HepG2 (cell line): Measurements from ENCODE around the gene LYZL6. TPM values are rescaled to one million over a fixed set of nuclear protein-coding genes. Genes with fewer than 3 reads are reported as not detected.

Experiments used
- ERF ChIP-seq: IDR thresholded peaks from 2 replicates; pipeline ENCODE4 v1.6.1; 2018; ENCODE audit warnings: missing biosample characterization, missing genetic modification reagents
- GATAD2A ChIP-seq: IDR thresholded peaks from 2 replicates; pipeline ENCODE4 v1.6.1; 2016
- GFI1 ChIP-seq: sonication (generic); formaldehyde crosslinking; IDR thresholded peaks from 2 replicates; pipeline ENCODE4 v1.5.0; 2020; ENCODE audit warnings: missing genetic modification reagents, mild to moderate bottlenecking, borderline replicate concordance
- HNF4A ChIP-seq: sonication (generic); formaldehyde crosslinking; IDR thresholded peaks from 2 replicates; pipeline ENCODE4 v1.4.0; 2020; ENCODE audit warnings: missing genetic modification reagents
- KDM3A ChIP-seq: IDR thresholded peaks from 2 replicates; pipeline ENCODE4 v1.6.1; 2018; ENCODE audit warnings: low read depth, missing compliant biosample characterization
- KMT2B ChIP-seq: IDR thresholded peaks from 2 replicates; pipeline ENCODE4 v1.6.1; 2016; ENCODE audit warnings: missing genetic modification reagents, missing compliant biosample characterization
- MAFK ChIP-seq, 2 experiments: IDR thresholded peaks in 1 of 2; conservative IDR thresholded peaks in 1 of 2; 2 replicates each; pipeline ENCODE4 v1.6.1; 2011; ENCODE audit warnings: improper control_type of control experiment in 2 of 2, low read length in 2 of 2
- MEF2D ChIP-seq: sonication (generic); formaldehyde crosslinking; IDR thresholded peaks from 2 replicates; pipeline ENCODE4 v1.5.1; 2020; ENCODE audit warnings: mild to moderate bottlenecking, missing genetic modification reagents
- PHF8 ChIP-seq: sonication (generic); formaldehyde crosslinking; IDR thresholded peaks from 2 replicates; pipeline ENCODE4 v1.5.0; 2020; ENCODE audit warnings: missing genetic modification reagents
- SAP130 ChIP-seq: IDR thresholded peaks from 2 replicates; pipeline ENCODE4 v1.6.1; 2016; ENCODE audit warnings: low read depth
- SP1 ChIP-seq, 2 experiments: fragments of 450-650 bp in 1 of 2; sonication (generic) in 1 of 2; formaldehyde crosslinking in 1 of 2; IDR thresholded peaks; 2 replicates each; pipeline versions ENCODE4 v1.4.0 to v1.6.1; 2016 to 2020; ENCODE audit warnings: missing genetic modification reagents in 1 of 2
- TOPORS ChIP-seq: sonication (generic); formaldehyde crosslinking; IDR thresholded peaks from 2 replicates; pipeline ENCODE4 v1.8.0; 2023; ENCODE audit warnings: mild to moderate bottlenecking, missing genetic modification reagents
- ZNF160 ChIP-seq: sonication (generic); formaldehyde crosslinking; IDR thresholded peaks from 2 replicates; pipeline ENCODE4 v1.8.0; 2022; ENCODE audit warnings: mild to moderate bottlenecking, inconsistent platforms, missing genetic modification reagents
- ZNF17 ChIP-seq: sonication (generic); formaldehyde crosslinking; IDR thresholded peaks from 2 replicates; pipeline ENCODE4 v1.5.0; 2020; ENCODE audit warnings: mild to moderate bottlenecking, missing genetic modification reagents
- ZNF557 ChIP-seq: sonication (generic); formaldehyde crosslinking; IDR thresholded peaks from 2 replicates; pipeline ENCODE4 v1.4.0; 2020; ENCODE audit warnings: missing genetic modification reagents
- ZNF687 ChIP-seq: sonication (generic); formaldehyde crosslinking; IDR thresholded peaks from 2 replicates; pipeline ENCODE4 v1.5.1; 2020; ENCODE audit warnings: mild to moderate bottlenecking, missing genetic modification reagents, moderate library complexity
- ZNF792 ChIP-seq: IDR thresholded peaks from 2 replicates; pipeline ENCODE4 v1.6.1; 2016
- polyA plus RNA-seq, 8 experiments: library from polyadenylated mRNA; depleted of rRNA in 3 of 8; stranded (reverse) in 7 of 8; unstranded in 1 of 8; fragments of >200 nt; fragmentation: Illumina TruSeq in 4 of 8; extraction: Trizol in 4 of 8; gene quantifications; 2 replicates each; pipeline versions ENCODE4 v1.2.1 to v1.2.3, GENCODE V29; 2011 to 2016; ENCODE audit warnings: low read depth in 4 of 8, missing spikeins in 1 of 8, mixed read lengths in 1 of 8; ENCODE audit not compliant: insufficient read depth in 1 of 8
- total RNA-seq, 5 experiments: library from RNA; depleted of rRNA; stranded (reverse); fragments of >200 nt; fragmentation: Illumina TruSeq; extraction: Trizol; gene quantifications; 2 replicates each; pipeline ENCODE4 v1.2.3, GENCODE V29; 2016; ENCODE audit warnings: low read depth in 1 of 5
- TF ChIP-seq, protein P1 (sequence below): IDR thresholded peaks from 2 replicates; pipeline ENCODE4 v1.6.1; 2016; ENCODE audit warnings: low read depth, missing genetic modification reagents, missing compliant biosample characterization

Gene LYZL6
- total and polyA plus RNA-seq, 2 of the 13 experiments (the other 11 are each of a cell fraction or from before 2014, with no cell fraction given), result not detected

- no peak for TF ChIP-seq ZNF557 (CRISPR knock-in tag)
- TF ChIP-seq ZNF17 (CRISPR knock-in tag), result no peak
- TF ChIP-seq KMT2B (CRISPR knock-in tag), result no peak; the same call in 1 of the 2 replicates
- peak; percentile 76 for TF ChIP-seq KDM3A (CRISPR knock-in tag)
- 0 out of 2 replicates have a peak, but pooled peaks have one; percentile 63 for TF ChIP-seq TOPORS
- peak; percentile 72; the same call in 1 of the 2 replicates for TF ChIP-seq MEF2D
- TF ChIP-seq PHF8, result peak; percentile 66
- TF ChIP-seq ZNF792, result peak; percentile 50; the same call in 1 of the 2 replicates
- peak; percentile 91 for TF ChIP-seq GATAD2A (CRISPR knock-in tag)
- peak; percentile 43; the same call in 1 of the 2 replicates for TF ChIP-seq ZNF687 (CRISPR knock-in tag)
- TF ChIP-seq GFI1 (CRISPR knock-in tag), result peak; percentile 88
- peak; percentile 76 for TF ChIP-seq SAP130 (CRISPR knock-in tag)
- TF ChIP-seq, protein P1, sequence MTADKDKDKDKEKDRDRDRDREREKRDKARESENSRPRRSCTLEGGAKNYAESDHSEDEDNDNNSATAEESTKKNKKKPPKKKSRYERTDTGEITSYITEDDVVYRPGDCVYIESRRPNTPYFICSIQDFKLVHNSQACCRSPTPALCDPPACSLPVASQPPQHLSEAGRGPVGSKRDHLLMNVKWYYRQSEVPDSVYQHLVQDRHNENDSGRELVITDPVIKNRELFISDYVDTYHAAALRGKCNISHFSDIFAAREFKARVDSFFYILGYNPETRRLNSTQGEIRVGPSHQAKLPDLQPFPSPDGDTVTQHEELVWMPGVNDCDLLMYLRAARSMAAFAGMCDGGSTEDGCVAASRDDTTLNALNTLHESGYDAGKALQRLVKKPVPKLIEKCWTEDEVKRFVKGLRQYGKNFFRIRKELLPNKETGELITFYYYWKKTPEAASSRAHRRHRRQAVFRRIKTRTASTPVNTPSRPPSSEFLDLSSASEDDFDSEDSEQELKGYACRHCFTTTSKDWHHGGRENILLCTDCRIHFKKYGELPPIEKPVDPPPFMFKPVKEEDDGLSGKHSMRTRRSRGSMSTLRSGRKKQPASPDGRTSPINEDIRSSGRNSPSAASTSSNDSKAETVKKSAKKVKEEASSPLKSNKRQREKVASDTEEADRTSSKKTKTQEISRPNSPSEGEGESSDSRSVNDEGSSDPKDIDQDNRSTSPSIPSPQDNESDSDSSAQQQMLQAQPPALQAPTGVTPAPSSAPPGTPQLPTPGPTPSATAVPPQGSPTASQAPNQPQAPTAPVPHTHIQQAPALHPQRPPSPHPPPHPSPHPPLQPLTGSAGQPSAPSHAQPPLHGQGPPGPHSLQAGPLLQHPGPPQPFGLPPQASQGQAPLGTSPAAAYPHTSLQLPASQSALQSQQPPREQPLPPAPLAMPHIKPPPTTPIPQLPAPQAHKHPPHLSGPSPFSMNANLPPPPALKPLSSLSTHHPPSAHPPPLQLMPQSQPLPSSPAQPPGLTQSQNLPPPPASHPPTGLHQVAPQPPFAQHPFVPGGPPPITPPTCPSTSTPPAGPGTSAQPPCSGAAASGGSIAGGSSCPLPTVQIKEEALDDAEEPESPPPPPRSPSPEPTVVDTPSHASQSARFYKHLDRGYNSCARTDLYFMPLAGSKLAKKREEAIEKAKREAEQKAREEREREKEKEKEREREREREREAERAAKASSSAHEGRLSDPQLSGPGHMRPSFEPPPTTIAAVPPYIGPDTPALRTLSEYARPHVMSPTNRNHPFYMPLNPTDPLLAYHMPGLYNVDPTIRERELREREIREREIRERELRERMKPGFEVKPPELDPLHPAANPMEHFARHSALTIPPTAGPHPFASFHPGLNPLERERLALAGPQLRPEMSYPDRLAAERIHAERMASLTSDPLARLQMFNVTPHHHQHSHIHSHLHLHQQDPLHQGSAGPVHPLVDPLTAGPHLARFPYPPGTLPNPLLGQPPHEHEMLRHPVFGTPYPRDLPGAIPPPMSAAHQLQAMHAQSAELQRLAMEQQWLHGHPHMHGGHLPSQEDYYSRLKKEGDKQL (CRISPR knock-in tag), result peak; percentile 96
- peak; percentile 72; the same call in 1 of the 2 replicates for TF ChIP-seq ZNF160 (CRISPR knock-in tag)
- peak; percentile 36 to 61; a peak in 3 of 4 replicates for TF ChIP-seq MAFK (conservative IDR thresholded peaks at IDR 0.05 in 1 of 2, IDR thresholded peaks at IDR 0.05 in 1 of 2; ENCODE audit: low read length in 2 of 2)
- TF ChIP-seq SP1 (IDR thresholded peaks at IDR 0.05), result no peak
- peak; percentile 43; the same call in 1 of the 2 replicates for TF ChIP-seq SP1 (CRISPR knock-in tag; IDR thresholded peaks at IDR 0.05)
- TF ChIP-seq HNF4A (CRISPR knock-in tag), result peak; percentile 99
- peak; percentile 85 for TF ChIP-seq ERF (CRISPR knock-in tag)
Observed at GRCh38 chr17:35973333-35974260, 30.1 kb upstream of the LYZL6 start (continued).
